ENCODE measurements around the gene DSTYK.

GRCh38 chr1:205124726-205125125 lies 86.8 kb downstream of the DSTYK start:
- no peak for TF ChIP-seq CTCF (IDR thresholded peaks at IDR 0.05)
- TF ChIP-seq REST (IDR thresholded peaks at IDR 0.05; ENCODE audit: insufficient read depth in 1 of 2, low read depth in 2 of 2, low read length in 1 of 2), result no peak
